Chondrocyte (in vitro differentiated cells): ENCODE measurements around the gene PRR30. TPM values are rescaled to one million over a fixed set of nuclear protein-coding genes. Genes with fewer than 3 reads are reported as not detected.

Experiments used
- DNase-seq: peaks from one replicate; pipeline ENCODE4 v3.0.0; 2021; ENCODE audit warnings: mixed read lengths, low spot score
- H3K27ac Mint-ChIP-seq: one replicate; pipeline ENCODE4 v1.8.0; 2021; ENCODE audit warnings: mild to moderate bottlenecking, moderate library complexity, mixed read lengths; ENCODE audit not compliant: unreplicated experiment
- H3K27me3 Mint-ChIP-seq: 2 replicates; pipeline ENCODE4 v1.8.0; 2021; ENCODE audit warnings: low read depth, mixed read lengths
- H3K36me3 Mint-ChIP-seq: 2 replicates; pipeline ENCODE4 v1.8.0; 2021; ENCODE audit warnings: low read depth, mixed read lengths
- H3K4me1 Mint-ChIP-seq: 2 replicates; pipeline ENCODE4 v1.8.0; 2021; ENCODE audit warnings: low read depth, mild to moderate bottlenecking, mixed read lengths
- H3K4me3 Mint-ChIP-seq: one replicate; pipeline ENCODE4 v1.8.0; 2021; ENCODE audit warnings: mild to moderate bottlenecking, moderate library complexity, mixed read lengths; ENCODE audit not compliant: unreplicated experiment
- H3K9me3 Mint-ChIP-seq: 2 replicates; pipeline ENCODE4 v1.8.0; 2021; ENCODE audit warnings: low read depth, mixed read lengths
- CTCF ChIP-seq: fragments of 200-600 bp; sonication (generic); IDR thresholded peaks from 2 replicates; pipeline ENCODE4 v1.5.0; 2021; ENCODE audit warnings: antibody characterized with exemption, mild to moderate bottlenecking, moderate library complexity
- total RNA-seq: library from RNA; stranded (reverse); gene quantifications from 3 replicates; pipeline ENCODE4 v1.2.1, GENCODE V29; 2021

Gene PRR30
- total RNA-seq, 1 donor from 2014 or later, result not detected

GRCh38 chr2:27109083-27109482, 30.1 kb downstream of the PRR30 start:
- no peak for DNase-seq
- Mint-ChIP-seq H3K27me3 (no peaks in the 10 kb centered on the region), H3K4me1 (peaks cover 7% of the 10 kb centered on the region), H3K36me3 (peaks cover under 1% of the 10 kb centered on the region), H3K9me3 (no peaks in the 10 kb centered on the region), H3K4me3 (no peak overlapping the region), H3K27ac (no peak overlapping the region)
- no peak for TF ChIP-seq CTCF

GRCh38 chr2:27108221-27108620, 31.0 kb downstream of the PRR30 start:
- peaks cover 7% of the 10 kb centered on the region for H3K4me1 Mint-ChIP-seq
- TF ChIP-seq CTCF, result no peak

GRCh38 chr2:27105981-27106380, 33.2 kb downstream of the PRR30 start:
- no peak for DNase-seq
- peaks cover 3% of the 10 kb centered on the region for H3K36me3 Mint-ChIP-seq
- H3K4me1 Mint-ChIP-seq, result peaks cover 7% of the 10 kb centered on the region
- no peaks in the 10 kb centered on the region for H3K9me3 Mint-ChIP-seq
- TF ChIP-seq CTCF, result no peak
- no peak overlapping the region for H3K27ac Mint-ChIP-seq
- peaks cover 1% of the 10 kb centered on the region for H3K27me3 Mint-ChIP-seq
- H3K4me3 Mint-ChIP-seq, result no peak overlapping the region

More at GRCh38 chr2:27108221-27108620, 31.0 kb downstream of the PRR30 start:
- DNase-seq, result no peak
- no peak overlapping the region for H3K4me3 Mint-ChIP-seq
- peaks cover 3% of the 10 kb centered on the region for H3K36me3 Mint-ChIP-seq
- H3K27me3 Mint-ChIP-seq, result no peaks in the 10 kb centered on the region
- no peaks in the 10 kb centered on the region for H3K9me3 Mint-ChIP-seq
- no peak overlapping the region for H3K27ac Mint-ChIP-seq

- no peaks in the 10 kb centered on the region for H3K9me3 Mint-ChIP-seq
- H3K36me3 Mint-ChIP-seq, result peaks cover 3% of the 10 kb centered on the region
- no peak overlapping the region for H3K27ac Mint-ChIP-seq
- peaks cover 1% of the 10 kb centered on the region for H3K27me3 Mint-ChIP-seq
- peaks cover 7% of the 10 kb centered on the region for H3K4me1 Mint-ChIP-seq
- no peak overlapping the region for H3K4me3 Mint-ChIP-seq
- no peak for DNase-seq
- no peak for TF ChIP-seq CTCF
Measured at GRCh38 chr2:27102329-27102728, 36.9 kb downstream of the PRR30 start.

- peaks cover 9% of the 10 kb centered on the region for H3K4me1 Mint-ChIP-seq
- no peak overlapping the region for H3K4me3 Mint-ChIP-seq
- TF ChIP-seq CTCF, result no peak
- peaks cover 3% of the 10 kb centered on the region for H3K36me3 Mint-ChIP-seq
- H3K27me3 Mint-ChIP-seq, result peaks cover 1% of the 10 kb centered on the region
- no peak overlapping the region for H3K27ac Mint-ChIP-seq
- H3K9me3 Mint-ChIP-seq, result no peaks in the 10 kb centered on the region
- DNase-seq, result no peak
Measured at GRCh38 chr2:27100036-27100435, 39.2 kb downstream of the PRR30 start.
